Endothelial cell of umbilical vein (primary cell): ENCODE results near the gene STX16. TPM values are rescaled to one million over a fixed set of nuclear protein-coding genes. Genes with fewer than 3 reads are reported as not detected.

Source experiments
- BruUV-seq: library from RNA; stranded (reverse); fragments of 400-500 nt; replicated peaks from 2 replicates; lab custom pipeline; 2021; lab: Mats Ljungman, UMichigan
- CTCF ChIA-PET: fragments of 300-600, 350-600 bp; sonication (Branson Sonifier 250); formaldehyde crosslinking; loops from one replicate; lab custom pipeline; 2021; ENCODE audit warnings: antibody characterized with exemption, inconsistent platforms; lab: Charles Lee
- POLR2A ChIA-PET: fragments of 300-600, 350-600 bp; sonication (Branson Sonifier 250); formaldehyde crosslinking; loops from one replicate; lab custom pipeline; 2021; ENCODE audit warnings: antibody characterized with exemption, inconsistent platforms; lab: Charles Lee
- DNase-seq: peaks from one replicate; pipeline ENCODE4 v3.0.0-alpha.2; 2011; ENCODE audit warnings: low read depth, low spot score
- FAIRE-seq: peaks from 2 replicates; lab custom pipeline; 2011; peaks lifted over from hg19 to GRCh38; lab: Jason Lieb, UNC
- H2AFZ ChIP-seq: 2 replicates; pipeline ENCODE4 v1.6.0; 2012; ENCODE audit warnings: low read depth, low read length, control low read depth, inconsistent platforms
- H3K27ac ChIP-seq: 2 replicates; pipeline ENCODE4 v1.5.1; 2011; ENCODE audit warnings: low read depth, mild to moderate bottlenecking, control low read depth, low read length, moderate library complexity; ENCODE audit not compliant: insufficient read depth
- H3K27me3 ChIP-seq, 2 experiments: 2 replicates each; pipeline versions ENCODE4 v1.6.0 to v1.6.1; 2011; ENCODE audit warnings: low read length in 2 of 2, mixed read lengths in 1 of 2; ENCODE audit not compliant: control insufficient read depth in 2 of 2, insufficient read depth in 2 of 2
- H3K36me3 ChIP-seq, 2 experiments: 2 replicates in 1 of 2; 3 replicates in 1 of 2; pipeline ENCODE4 v1.5.1; 2011; ENCODE audit warnings: low read length in 2 of 2, mild to moderate bottlenecking in 1 of 2, moderate library complexity in 1 of 2; ENCODE audit not compliant: control insufficient read depth in 2 of 2, insufficient read depth in 2 of 2; ENCODE audit errors: extremely low read depth in 1 of 2
- H3K4me1 ChIP-seq: 3 replicates; pipeline ENCODE4 v1.5.1; 2011; ENCODE audit warnings: mild to moderate bottlenecking, low read length; ENCODE audit not compliant: control insufficient read depth, insufficient read depth; ENCODE audit errors: extremely low read depth
- H3K4me2 ChIP-seq: 2 replicates; pipeline ENCODE4 v1.6.1; 2011; ENCODE audit warnings: low read length, control low read depth, mixed read lengths; ENCODE audit not compliant: insufficient read depth
- H3K4me3 ChIP-seq, 3 experiments: fragments of 200-600 bp in 1 of 3; sonication (generic), shearing (Covaris generic) in 1 of 3; replicated peaks in 1 of 3; 2 replicates each; pipeline ENCODE4 v1.5.1; 2011 to 2016; ENCODE audit warnings: control low read depth in 3 of 3, low read length in 3 of 3, mild to moderate bottlenecking in 2 of 3, inconsistent platforms in 1 of 3, low read depth in 1 of 3, moderate library complexity in 1 of 3; ENCODE audit not compliant: insufficient read depth in 1 of 3
- H3K79me2 ChIP-seq: 2 replicates; pipeline ENCODE4 v1.6.0; 2012; ENCODE audit warnings: low read length, inconsistent platforms; ENCODE audit not compliant: control insufficient read depth, insufficient read depth
- H3K9ac ChIP-seq: replicated peaks from 2 replicates; pipeline ENCODE3; 2011; ENCODE audit warnings: low read length, control low read depth; ENCODE audit not compliant: insufficient read depth; ENCODE audit errors: extremely low read depth
- H3K9me1 ChIP-seq: replicated peaks from 3 replicates; pipeline ENCODE4 v1.6.0; 2011; ENCODE audit warnings: mild to moderate bottlenecking, low read length; ENCODE audit not compliant: control insufficient read depth, insufficient read depth; ENCODE audit errors: extremely low read depth
- H3K9me3 ChIP-seq: replicated peaks from 2 replicates; pipeline ENCODE4 v1.5.1; 2012; ENCODE audit warnings: low read length, inconsistent platforms; ENCODE audit not compliant: control insufficient read depth, insufficient read depth
- H4K20me1 ChIP-seq: replicated peaks from 2 replicates; pipeline ENCODE3; 2011; ENCODE audit warnings: mild to moderate bottlenecking, low read length; ENCODE audit not compliant: control insufficient read depth, insufficient read depth; ENCODE audit errors: extremely low read depth
- CTCF ChIP-seq, 2 donors: IDR thresholded peaks; 1 replicate in 1 of 2; 2 replicates in 1 of 2; pipeline ENCODE4 v1.5.1; 2011; ENCODE audit warnings: low read length in 2 of 2, mild to moderate bottlenecking in 2 of 2, moderate library complexity in 2 of 2, control low read depth in 1 of 2, inconsistent platforms in 1 of 2, low read depth in 1 of 2; ENCODE audit not compliant: insufficient read depth in 1 of 2; ENCODE audit errors: extremely low read depth in 1 of 2
- EZH2 ChIP-seq: IDR thresholded peaks from 2 replicates; pipeline ENCODE4 v1.6.1; 2012; ENCODE audit warnings: borderline replicate concordance, low read depth, mild to moderate bottlenecking, moderate library complexity, low read length, inconsistent platforms; ENCODE audit not compliant: severe bottlenecking
- FOS ChIP-seq: IDR thresholded peaks from 2 replicates; pipeline ENCODE4 v1.6.1; 2011; ENCODE audit warnings: mild to moderate bottlenecking, low read length, moderate library complexity, borderline replicate concordance; ENCODE audit not compliant: insufficient read depth
- GATA2 ChIP-seq: IDR thresholded peaks from 2 replicates; pipeline ENCODE4 v1.7.0; 2011; ENCODE audit warnings: low read depth, mild to moderate bottlenecking, moderate library complexity, mixed read lengths, low read length; ENCODE audit not compliant: insufficient read length, insufficient read depth
- JUN ChIP-seq: IDR thresholded peaks from 2 replicates; pipeline ENCODE4 v1.6.1; 2011; ENCODE audit warnings: borderline replicate concordance, low read depth; ENCODE audit not compliant: insufficient read length, insufficient read depth
- MAX ChIP-seq: IDR thresholded peaks from 2 replicates; pipeline ENCODE4 v1.6.1; 2011; ENCODE audit not compliant: insufficient read depth, insufficient read length
- MYC ChIP-seq: IDR thresholded peaks from one replicate; pipeline ENCODE4 v1.6.1; 2011; ENCODE audit warnings: mild to moderate bottlenecking, low read depth, low read length
- POLR2A ChIP-seq: IDR thresholded peaks from 2 replicates; pipeline ENCODE4 v1.6.1; 2012; ENCODE audit warnings: low read depth, mild to moderate bottlenecking, control low read depth, low read length
- POLR2AphosphoS5 ChIP-seq: IDR thresholded peaks from 2 replicates; pipeline ENCODE4 v1.6.1; 2012; ENCODE audit warnings: low read depth, mild to moderate bottlenecking, control low read depth, low read length, moderate library complexity; ENCODE audit not compliant: insufficient read depth
- dilution Hi-C: fragments of 300-500 bp; cut with MboI; formaldehyde crosslinking; loops from one replicate; pipeline ENCODE4 v1.15.0; 2019; ENCODE audit warnings: low sequenced_read_pairs; ENCODE audit not compliant: extremely low pct_ligation_motif_present
- intact Hi-C: fragments of 100-400 bp; cut with micrococcal nuclease; formaldehyde crosslinking; loops from one replicate; pipeline ENCODE4 v1.10.0; 2022
- polyA plus RNA-seq, 4 experiments: library from polyadenylated mRNA; depleted of rRNA in 3 of 4; stranded (reverse) in 3 of 4; unstranded in 1 of 4; fragments of >200 nt; gene quantifications; 2 replicates each; pipeline versions ENCODE4 v1.2.1 to v1.2.3, GENCODE V29; 2011 to 2012; ENCODE audit warnings: missing spikeins in 1 of 4
- total RNA-seq: library from RNA; stranded (reverse); gene quantifications from 2 replicates; pipeline ENCODE4 v1.2.3, GENCODE V29; 2021

STX16 gene
- total and polyA plus RNA-seq, 2 donors (not counting 3 experiments of a cell fraction or from before 2014, with no cell fraction given) = 43.1 to 63.5 TPM

GRCh38 chr20:58697867-58698703, 47.0 kb downstream of the STX16 start:
- no peak overlapping the region for H3K4me2 ChIP-seq
- CTCF ChIA-PET = no interaction called here
- H3K27me3 ChIP-seq = no peaks in the 10 kb centered on the region
- peaks cover 5 to 50% of the 10 kb centered on the region in 2 experiments for H3K36me3 ChIP-seq
- dilution Hi-C loops = no loop called here
- peaks cover 4% of the 10 kb centered on the region for H3K79me2 ChIP-seq
- POLR2A ChIA-PET = no interaction called here
- DNase-seq (no peak), FAIRE-seq (no peak)
- H3K9ac ChIP-seq = no peak overlapping the region
- TF ChIP-seq FOS = no peak
- no peak for TF ChIP-seq EZH2
- TF ChIP-seq POLR2A = no peak
- TF ChIP-seq GATA2 = no peak
- TF ChIP-seq MAX = no peak
- TF ChIP-seq POLR2AphosphoS5 = peak; percentile 18
- TF ChIP-seq JUN = no peak
- TF ChIP-seq MYC = no peak
- no peak for TF ChIP-seq CTCF (IDR thresholded peaks at IDR 0.05; ENCODE audit: extremely low read depth in 1 of 2, insufficient read depth in 1 of 2, low read depth in 1 of 2, low read length in 2 of 2)
- no TSS peak for BruUV-seq
- H3K9me3 ChIP-seq = no peaks in the 10 kb centered on the region
- H3K9me1 ChIP-seq = no peaks in the 10 kb centered on the region
- H4K20me1 ChIP-seq = no peaks in the 10 kb centered on the region
- peaks cover 8% of the 10 kb centered on the region for H3K4me1 ChIP-seq
- no peak overlapping the region for H2AFZ ChIP-seq
- intact Hi-C loops = no loop called here
- H3K4me3 ChIP-seq = no peak overlapping the region
- no peak overlapping the region for H3K27ac ChIP-seq
